NCI-H446 (cell line): ENCODE measurements around the gene FBXO31.
"Not testable (repeated sequence)": the region's sequence is repeated elsewhere in the genome, so short reads cannot be mapped to it uniquely, and the experiment has no call there.

Source experiments
- DNase-seq, 2 experiments: peaks; one replicate each; lab custom pipeline; 2025; lab: John Stamatoyannopoulos, UW

The FBXO31 gene

GRCh38 chr16:87384162-87384874, 742 bp upstream of the FBXO31 start:
- no peak for DNase-seq

GRCh38 chr16:87382023-87382785, 1.4 kb downstream of the FBXO31 start:
- DNase-seq = no peak

DNA sequence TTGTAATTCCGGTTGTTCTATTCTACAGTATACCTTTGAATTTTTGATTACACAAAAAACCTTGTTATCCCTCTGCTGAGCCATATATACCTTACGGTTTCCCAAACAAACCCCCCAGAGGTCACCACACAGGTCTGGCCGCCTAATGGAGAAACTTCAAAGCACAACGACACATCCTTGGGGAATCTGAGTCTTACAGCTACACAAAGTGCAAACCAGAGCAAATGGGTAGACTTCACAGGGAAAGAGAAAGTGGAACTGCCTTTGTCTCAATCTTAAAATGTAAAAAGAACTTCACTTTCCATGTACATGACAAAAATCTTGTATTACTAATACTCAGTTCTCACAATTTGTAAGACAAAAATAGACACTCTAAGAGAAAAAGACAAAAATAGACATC, 2.7 kb downstream of the FBXO31 start:
- no peak for DNase-seq

GRCh38 chr16:87380403-87380802, 3.2 kb downstream of the FBXO31 start:
- no peak for DNase-seq

- not testable (repeated sequence) for DNase-seq
Measured at GRCh38 chr16:87379312-87379752, 4.2 kb downstream of the FBXO31 start.

- no peak for DNase-seq
Measured at GRCh38 chr16:87376660-87377059, 6.9 kb downstream of the FBXO31 start.

DNA sequence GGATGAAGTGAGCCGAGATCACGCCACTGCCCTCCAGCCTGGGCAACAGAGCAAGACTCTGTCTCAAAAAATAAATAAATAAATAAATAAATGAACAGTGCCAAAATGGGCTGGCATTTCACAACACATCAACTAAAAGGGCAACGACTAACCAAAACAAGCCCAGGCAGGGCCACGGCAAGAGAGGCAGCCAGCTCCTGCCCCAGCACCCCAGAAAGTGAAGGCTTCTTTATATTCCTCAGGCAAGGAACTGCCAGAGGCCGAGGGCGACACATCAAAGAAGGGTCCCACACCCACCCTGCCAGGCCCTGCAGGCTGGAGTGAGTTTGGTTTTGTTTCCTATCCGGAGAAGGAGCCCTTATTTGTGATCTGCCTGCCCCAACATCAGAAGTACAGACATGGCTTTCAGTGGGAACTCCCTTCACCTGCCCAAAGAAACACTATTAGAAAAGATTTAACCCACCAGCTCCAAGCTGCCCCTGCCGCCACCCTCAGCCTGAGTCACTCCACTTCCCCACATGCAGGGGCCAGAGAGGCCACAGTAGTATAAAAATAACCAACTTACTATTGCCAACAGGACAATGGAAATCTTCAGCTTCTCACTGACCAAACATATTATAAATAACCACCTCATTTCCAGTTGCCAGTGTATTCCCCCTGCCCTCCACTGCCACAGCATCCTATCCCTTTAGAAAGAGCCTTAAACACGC, 8.0 kb downstream of the FBXO31 start:
- DNase-seq = no peak

DNA sequence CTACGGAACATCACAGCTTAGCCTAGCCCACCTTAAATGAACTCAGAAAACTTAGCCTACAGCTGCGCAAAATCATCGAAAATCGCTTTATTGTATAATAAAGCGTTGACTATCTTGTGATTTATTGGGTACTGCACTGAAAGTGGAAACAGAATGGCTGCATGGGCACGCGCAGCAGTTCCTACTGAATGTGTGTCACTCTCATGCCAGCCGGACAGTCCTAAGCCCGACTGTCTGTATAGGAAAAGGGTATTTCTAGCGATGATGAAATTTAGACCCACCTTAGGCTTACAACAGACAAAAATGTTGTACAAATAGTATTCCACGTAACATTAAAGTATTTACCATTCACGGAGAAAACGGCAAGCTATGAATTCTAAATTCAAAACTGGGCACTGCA, 9.3 kb downstream of the FBXO31 start:
- no peak for DNase-seq

DNA sequence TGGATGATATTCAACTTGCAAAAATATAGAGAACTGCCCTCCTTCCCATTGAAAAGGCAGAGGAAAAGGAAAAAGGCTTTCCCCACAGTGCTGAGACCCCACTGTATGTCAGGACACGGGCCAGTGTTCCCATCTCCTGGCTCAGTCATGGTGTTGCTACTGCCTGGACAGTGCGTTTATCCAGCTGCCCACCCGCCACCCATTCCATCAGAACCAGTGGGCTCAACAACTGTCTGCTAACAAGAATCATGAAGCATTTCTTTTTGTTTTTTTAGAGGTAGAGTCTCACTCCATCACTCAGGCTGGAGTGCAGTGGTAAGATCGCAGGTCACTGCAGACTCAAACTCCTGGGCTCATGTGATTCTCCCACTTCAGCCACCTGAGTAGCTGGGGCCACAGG, 11.3 kb downstream of the FBXO31 start:
- DNase-seq = no peak

DNA sequence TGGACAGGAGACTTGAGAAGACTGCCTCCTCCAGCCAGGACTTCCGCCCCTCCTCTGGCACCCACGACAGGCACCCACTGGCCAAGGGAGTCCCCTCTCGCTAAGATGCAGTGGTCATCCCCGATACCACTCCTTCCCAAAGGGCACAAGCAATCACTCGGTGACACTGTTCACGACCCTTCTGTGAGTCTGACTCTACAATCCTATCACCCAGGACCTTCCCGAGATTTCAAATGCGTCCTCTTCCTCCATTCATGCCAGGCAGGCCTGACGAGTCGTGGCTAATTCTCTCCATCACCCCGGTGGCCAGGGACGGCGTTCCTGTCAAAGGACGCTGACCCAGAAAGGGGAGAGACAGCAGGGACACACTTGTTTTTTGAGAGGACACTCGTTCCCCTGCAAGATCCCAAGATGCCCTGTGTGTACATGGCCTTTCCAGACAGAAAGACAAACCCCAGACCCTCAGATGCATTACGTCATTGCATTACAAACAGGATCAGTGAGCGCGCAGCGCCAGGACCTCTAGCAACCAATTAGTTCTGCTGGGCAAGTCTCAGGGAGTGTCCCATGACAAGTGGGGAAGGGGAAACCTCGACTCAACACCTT, 12.2 kb downstream of the FBXO31 start:
- DNase-seq = no peak

DNA sequence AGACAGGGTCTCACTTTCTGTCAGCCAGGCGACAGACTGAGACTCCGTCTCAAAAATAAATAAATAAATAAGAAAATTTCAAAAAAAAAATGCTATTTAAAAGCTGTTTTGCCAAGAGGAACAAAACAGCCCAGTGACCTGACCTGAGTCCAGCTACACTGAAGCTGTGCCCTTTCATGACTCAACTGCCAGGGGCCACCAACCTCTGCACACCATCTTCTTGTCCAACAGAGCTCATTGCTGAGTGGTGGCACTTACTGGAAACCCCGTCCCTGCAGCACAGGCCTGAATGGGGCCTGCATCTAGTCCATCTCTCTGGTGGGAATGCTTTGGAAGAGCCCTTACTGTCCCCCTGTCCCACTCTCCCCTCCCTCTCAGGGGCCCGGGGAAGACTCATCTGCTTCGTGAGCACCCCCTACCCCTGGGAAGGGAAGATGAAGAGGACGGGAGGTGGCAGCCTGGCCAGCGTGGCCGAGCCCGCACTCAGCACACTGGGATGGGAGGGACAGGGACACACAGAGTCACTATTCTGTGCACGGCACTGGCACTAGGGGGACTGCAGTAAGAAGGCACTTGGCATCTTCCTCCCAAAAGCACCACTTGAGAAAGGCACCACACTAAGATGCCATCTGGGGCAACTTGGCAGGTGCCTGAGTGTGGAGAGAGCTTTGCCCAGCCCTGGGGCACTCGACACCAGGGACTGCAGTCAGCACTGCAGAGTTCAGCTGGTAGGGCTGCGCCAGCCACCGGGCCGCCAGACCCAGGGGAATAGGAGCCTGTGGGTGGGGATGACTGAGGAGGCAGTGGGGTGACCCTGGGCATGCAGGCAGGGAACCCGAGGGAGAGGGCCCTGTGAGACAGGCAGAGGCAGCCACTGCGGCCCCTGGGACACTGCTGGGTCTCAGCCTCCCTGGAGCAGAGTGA, 13.5 kb downstream of the FBXO31 start:
- peak in 1 of 2 experiments; percentile 50 for DNase-seq

DNA sequence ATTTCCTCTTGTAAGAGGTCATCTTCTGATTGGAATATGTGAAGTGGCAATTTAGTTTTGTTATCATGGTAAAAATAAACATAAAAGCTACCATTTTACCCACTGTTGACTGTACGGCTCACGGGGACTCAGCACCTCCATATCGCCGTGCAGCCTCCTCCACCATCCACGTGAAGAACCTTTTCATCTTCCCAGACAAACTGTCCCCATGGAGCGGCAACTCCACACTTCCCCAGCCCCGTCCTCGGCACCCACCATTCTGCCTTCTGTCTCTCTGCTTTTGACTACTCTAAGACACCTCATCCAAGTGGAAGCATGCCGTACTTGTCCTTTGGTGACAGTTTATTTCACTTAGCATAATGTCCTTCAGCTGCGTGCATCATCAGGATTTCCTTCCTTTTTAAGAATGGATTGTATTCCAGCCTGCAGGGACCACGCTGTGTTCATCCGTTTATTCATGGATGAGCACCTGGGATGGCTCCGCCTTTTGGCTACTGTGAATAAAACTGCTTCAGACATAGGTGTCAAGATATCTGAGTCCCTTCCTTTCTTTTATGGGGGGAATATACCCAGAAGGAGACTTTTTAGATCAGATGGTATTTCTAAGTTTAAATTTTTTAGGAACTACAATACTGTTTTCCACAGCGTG, 14.3 kb downstream of the FBXO31 start:
- DNase-seq = no peak

DNA sequence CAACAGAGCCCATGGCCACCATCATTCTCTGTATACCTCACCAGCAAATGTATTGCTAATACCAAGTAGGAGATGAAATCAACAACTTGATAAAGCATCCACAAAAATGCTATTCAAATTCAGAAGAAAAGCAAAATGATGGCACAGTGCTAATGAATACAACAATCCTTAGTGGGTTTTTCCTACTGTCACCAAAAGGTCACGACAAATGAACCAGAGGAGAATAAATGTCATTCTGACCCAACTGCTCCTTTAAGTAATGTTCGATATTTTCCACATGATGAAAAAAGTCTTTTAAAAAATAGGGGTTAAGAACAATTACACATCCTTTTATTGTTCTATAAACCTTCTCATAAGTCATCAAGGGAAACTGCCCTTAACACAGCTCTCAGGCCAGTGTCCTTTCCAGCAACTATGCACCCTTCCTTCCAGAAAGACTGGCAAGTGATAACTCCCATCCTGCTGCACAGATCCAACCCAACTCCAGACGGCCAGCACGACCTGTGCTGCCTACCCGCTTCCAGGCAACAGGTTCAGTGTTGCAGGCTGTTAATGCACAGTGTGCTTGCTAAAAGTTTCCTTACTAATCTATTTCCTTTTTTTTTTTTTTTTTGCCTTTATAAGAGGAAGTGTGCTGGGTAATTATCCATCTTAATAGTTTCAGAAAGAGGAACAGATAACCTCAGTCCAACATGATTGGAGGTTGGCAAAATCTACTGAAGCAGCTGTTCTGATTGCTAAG, 15.4 kb downstream of the FBXO31 start:
- DNase-seq = no peak

- DNase-seq = no peak
Measured at GRCh38 chr16:87367529-87367928, 16.0 kb downstream of the FBXO31 start.

- no peak for DNase-seq
Measured at GRCh38 chr16:87366930-87367329, 16.6 kb downstream of the FBXO31 start.

DNA sequence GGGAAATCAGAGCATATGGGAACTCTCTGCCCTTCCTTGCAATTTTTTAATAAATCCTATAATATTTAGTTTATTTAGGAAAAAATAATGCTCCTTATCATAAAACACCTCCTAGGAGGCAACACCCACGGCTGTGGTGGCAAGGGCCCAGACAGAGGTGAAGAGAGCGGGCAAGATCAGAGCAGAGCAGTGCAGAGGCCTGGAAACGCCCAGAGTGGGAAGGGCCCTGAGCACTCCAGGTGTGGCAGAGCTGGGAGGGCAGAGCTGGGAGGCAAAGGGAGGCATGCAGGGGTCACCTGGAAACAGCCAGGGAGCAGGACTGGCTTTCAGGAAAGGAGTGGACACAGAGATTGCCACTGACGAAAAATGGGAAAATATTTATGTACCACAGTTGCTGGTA, 17.3 kb downstream of the FBXO31 start:
- no peak for DNase-seq

- no peak for DNase-seq
Measured at GRCh38 chr16:87365021-87365713, 18.4 kb downstream of the FBXO31 start.

GRCh38 chr16:87363771-87364455, 19.7 kb downstream of the FBXO31 start:
- no peak for DNase-seq
